Right lobe of liver (tissue), 4 donors: ENCODE data around the gene SLC25A53.

Experiments used
- POLR2A ChIP-seq: fragments of 450-650 bp; IDR thresholded peaks from one replicate; pipeline ENCODE4 v1.6.1; 2017; ENCODE audit warnings: antibody characterized with exemption, mild to moderate bottlenecking
- TF ChIP-seq, protein P1 (sequence below), 4 donors: fragments of 200-600 bp in 3 of 4; fragments of 450-650 bp in 1 of 4; IDR thresholded peaks; one replicate each; pipeline versions ENCODE4 v1.5.1 to v1.8.0; 2016 to 2022; ENCODE audit warnings: antibody characterized with exemption in 4 of 4, mild to moderate bottlenecking in 2 of 4
- donor health status: DM: no; HTN: no; CAD: no.
- donor health status: DM: no; HTN: no; CAD: no.
- donor health status: DM: no; HTN: yes; CAD: no.

DNA sequence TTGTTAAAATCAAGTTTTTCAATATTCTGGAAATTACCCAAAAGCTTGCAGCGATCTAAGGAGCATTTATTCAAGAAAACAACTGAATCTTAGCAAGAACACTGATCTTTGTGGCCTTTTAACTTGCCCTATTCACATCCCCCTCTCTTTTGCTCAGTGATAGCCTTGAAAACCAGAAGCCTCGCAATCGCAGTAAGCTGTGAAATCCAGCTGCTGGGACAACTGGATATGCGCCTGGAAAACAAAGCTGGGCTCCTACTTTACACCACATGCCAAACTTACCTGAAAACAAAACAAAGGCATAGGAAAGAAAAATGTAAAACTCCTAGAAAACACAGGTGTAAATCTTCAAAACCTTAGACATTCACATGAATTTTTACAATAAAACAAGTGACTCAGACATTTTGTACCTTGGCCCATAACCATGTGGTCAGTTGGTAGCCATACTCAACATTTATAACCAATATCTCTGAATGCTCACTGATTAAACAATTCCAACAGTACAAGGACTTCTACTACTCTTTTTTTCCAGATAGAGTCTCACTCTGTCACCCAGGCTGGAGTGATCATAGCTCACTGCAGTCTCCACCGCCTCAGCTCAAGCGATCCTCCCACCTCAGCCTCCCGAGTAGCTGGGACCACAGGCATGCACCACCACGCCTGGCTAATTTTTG lies 15.6 kb downstream of the SLC25A53 start:
- TF ChIP-seq, protein P1, sequence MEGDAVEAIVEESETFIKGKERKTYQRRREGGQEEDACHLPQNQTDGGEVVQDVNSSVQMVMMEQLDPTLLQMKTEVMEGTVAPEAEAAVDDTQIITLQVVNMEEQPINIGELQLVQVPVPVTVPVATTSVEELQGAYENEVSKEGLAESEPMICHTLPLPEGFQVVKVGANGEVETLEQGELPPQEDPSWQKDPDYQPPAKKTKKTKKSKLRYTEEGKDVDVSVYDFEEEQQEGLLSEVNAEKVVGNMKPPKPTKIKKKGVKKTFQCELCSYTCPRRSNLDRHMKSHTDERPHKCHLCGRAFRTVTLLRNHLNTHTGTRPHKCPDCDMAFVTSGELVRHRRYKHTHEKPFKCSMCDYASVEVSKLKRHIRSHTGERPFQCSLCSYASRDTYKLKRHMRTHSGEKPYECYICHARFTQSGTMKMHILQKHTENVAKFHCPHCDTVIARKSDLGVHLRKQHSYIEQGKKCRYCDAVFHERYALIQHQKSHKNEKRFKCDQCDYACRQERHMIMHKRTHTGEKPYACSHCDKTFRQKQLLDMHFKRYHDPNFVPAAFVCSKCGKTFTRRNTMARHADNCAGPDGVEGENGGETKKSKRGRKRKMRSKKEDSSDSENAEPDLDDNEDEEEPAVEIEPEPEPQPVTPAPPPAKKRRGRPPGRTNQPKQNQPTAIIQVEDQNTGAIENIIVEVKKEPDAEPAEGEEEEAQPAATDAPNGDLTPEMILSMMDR (IDR thresholded peaks at IDR 0.05): no peak
- no peak for TF ChIP-seq POLR2A
